Suprapubic skin (tissue), 4 donors: ENCODE measurements around the gene SND1.

Experiments used
- POLR2A ChIP-seq, 2 donors: fragments of 450-650 bp; IDR thresholded peaks; one replicate each; pipeline ENCODE4 v1.6.1; 2017; ENCODE audit warnings: antibody characterized with exemption in 2 of 2, mild to moderate bottlenecking in 2 of 2, moderate library complexity in 2 of 2
- POLR2AphosphoS5 ChIP-seq, 3 donors: sonication (generic); formaldehyde crosslinking; IDR thresholded peaks; one replicate each; pipeline ENCODE4 v1.6.1; 2017; ENCODE audit warnings: antibody characterized with exemption in 3 of 3
- TF ChIP-seq, protein P1 (sequence below), 2 donors: fragments of 200-600 bp in 1 of 2; fragments of 450-650 bp in 1 of 2; sonication (generic) in 1 of 2; IDR thresholded peaks; one replicate each; pipeline ENCODE4 v1.5.1; 2016 to 2019; ENCODE audit warnings: antibody characterized with exemption in 2 of 2, mild to moderate bottlenecking in 1 of 2, moderate library complexity in 1 of 2

GRCh38 chr7:127619681-127620405, 32.2 kb upstream of the SND1 start:
- TF ChIP-seq, protein P1, sequence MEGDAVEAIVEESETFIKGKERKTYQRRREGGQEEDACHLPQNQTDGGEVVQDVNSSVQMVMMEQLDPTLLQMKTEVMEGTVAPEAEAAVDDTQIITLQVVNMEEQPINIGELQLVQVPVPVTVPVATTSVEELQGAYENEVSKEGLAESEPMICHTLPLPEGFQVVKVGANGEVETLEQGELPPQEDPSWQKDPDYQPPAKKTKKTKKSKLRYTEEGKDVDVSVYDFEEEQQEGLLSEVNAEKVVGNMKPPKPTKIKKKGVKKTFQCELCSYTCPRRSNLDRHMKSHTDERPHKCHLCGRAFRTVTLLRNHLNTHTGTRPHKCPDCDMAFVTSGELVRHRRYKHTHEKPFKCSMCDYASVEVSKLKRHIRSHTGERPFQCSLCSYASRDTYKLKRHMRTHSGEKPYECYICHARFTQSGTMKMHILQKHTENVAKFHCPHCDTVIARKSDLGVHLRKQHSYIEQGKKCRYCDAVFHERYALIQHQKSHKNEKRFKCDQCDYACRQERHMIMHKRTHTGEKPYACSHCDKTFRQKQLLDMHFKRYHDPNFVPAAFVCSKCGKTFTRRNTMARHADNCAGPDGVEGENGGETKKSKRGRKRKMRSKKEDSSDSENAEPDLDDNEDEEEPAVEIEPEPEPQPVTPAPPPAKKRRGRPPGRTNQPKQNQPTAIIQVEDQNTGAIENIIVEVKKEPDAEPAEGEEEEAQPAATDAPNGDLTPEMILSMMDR (IDR thresholded peaks at IDR 0.05): no peak
- no peak for TF ChIP-seq POLR2AphosphoS5 (IDR thresholded peaks at IDR 0.05)
- no peak for TF ChIP-seq POLR2A (IDR thresholded peaks at IDR 0.05)
